ENCODE data around the gene USP10.

USP10 gene

DNA sequence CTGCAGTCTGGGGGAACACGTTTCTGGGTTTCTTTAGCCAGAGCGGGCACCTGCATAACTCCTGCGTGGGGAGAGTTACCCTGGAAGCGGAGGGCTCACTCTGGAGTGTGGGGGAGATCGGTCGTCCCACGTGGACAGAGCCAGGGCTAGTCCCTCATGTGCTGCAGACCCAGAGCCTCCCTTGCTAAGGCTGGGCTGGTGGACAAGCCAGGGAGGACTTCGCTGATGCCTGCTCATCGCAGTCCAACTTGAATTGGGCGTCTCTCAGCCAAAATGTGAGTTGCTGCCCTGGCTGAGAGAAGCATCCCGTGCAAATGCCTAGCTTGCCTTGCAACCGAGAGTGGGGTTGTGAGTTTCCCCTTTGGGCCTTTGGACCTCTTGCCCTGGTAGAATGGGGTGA lies 121.0 kb downstream of the USP10 start:
- no peaks in the 10 kb centered on the region for H3K9me3 ChIP-seq (ENCODE audit: severe bottlenecking)
- DNase-seq (ENCODE audit: low spot score) (no peak), ATAC-seq (ENCODE audit: low read depth) (no peak)
- H3K36me3 ChIP-seq (ENCODE audit: low read depth) = no peaks in the 10 kb centered on the region
- H3K4me3 ChIP-seq (ENCODE audit: severe bottlenecking) = no peak overlapping the region
- H3K27ac ChIP-seq (ENCODE audit: poor library complexity, severe bottlenecking) = no peak overlapping the region
- peaks cover 4% of the 10 kb centered on the region for H3K4me1 ChIP-seq (ENCODE audit: insufficient read depth, poor library complexity, severe bottlenecking)
- H3K27me3 ChIP-seq (ENCODE audit: insufficient read depth, poor library complexity, severe bottlenecking) = peaks cover 6% of the 10 kb centered on the region
- TF ChIP-seq, protein P1, sequence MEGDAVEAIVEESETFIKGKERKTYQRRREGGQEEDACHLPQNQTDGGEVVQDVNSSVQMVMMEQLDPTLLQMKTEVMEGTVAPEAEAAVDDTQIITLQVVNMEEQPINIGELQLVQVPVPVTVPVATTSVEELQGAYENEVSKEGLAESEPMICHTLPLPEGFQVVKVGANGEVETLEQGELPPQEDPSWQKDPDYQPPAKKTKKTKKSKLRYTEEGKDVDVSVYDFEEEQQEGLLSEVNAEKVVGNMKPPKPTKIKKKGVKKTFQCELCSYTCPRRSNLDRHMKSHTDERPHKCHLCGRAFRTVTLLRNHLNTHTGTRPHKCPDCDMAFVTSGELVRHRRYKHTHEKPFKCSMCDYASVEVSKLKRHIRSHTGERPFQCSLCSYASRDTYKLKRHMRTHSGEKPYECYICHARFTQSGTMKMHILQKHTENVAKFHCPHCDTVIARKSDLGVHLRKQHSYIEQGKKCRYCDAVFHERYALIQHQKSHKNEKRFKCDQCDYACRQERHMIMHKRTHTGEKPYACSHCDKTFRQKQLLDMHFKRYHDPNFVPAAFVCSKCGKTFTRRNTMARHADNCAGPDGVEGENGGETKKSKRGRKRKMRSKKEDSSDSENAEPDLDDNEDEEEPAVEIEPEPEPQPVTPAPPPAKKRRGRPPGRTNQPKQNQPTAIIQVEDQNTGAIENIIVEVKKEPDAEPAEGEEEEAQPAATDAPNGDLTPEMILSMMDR (IDR thresholded peaks at IDR 0.05; ENCODE audit: poor library complexity, severe bottlenecking) = no peak

DNA sequence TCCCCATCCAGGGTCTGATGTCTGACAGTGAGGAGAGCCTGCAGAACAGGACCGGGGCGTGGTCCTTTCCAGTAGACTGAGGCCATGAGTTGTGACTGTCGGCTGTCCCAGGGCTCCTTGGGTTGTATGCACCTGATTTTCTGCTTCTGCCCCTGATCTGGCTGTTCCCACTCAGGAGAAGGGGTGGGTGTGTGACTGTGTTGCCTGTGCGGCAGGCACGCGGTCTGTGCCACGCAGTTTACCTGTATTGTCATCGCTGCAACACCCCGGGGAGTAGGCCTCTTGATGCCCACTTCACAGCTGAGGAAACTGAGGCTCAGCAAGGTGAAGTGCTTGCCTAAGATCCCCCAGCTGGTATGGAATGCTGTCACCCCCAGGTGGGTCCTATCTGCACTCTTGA lies 121.4 kb downstream of the USP10 start:
- ATAC-seq (ENCODE audit: low read depth) = no peak
- H3K27ac ChIP-seq (ENCODE audit: poor library complexity, severe bottlenecking) = no peak overlapping the region

DNA sequence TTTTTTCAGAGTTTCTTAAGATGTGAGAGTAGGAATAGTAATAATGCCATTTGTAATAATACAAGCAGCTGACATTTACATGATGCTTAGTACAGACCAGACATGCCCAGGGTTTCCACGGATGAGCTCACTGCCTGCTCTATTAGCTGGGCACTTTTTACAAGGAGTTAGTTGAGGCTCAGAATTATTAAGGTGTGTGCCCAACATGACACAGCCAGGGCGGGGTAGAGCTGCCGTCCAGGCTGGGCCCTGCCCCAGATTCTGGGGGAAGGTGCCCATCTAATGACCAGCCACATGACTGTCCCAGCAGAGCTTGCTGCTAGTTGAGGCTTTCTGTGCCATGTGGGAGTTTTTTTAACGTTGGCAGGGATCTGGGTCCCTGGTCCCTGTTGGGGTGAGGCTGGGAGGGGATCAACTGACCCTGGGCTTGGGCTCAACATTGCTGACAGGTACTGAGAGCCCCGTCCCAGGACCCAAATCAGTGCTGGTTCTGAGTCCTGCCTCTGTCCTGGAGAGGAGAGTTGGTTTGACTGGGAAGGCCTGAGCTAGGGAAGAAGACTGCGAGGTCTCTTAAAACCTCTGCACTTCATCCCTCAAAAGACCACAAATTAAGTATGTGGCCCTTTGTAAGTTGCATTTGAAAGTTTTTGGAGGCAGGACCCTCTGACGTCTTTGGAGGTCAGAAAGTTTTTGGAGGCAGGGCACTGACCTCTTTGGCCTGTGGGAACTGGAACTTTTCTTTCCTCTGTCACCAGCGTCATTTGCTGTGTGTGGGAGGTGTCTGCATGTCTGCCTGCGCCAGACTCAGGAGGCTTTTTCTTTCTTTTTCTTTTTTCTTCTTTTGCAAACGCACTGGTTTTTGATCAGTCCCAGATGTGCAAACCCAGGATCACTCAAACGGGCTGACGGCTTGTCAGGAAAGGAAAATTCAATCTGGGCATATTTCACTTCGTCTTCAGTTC lies 122.2 kb downstream of the USP10 start:
- peaks cover 4% of the 10 kb centered on the region for H3K4me1 ChIP-seq (ENCODE audit: insufficient read depth, poor library complexity, severe bottlenecking)
- peaks cover 6% of the 10 kb centered on the region for H3K27me3 ChIP-seq (ENCODE audit: insufficient read depth, poor library complexity, severe bottlenecking)
- no peaks in the 10 kb centered on the region for H3K9me3 ChIP-seq (ENCODE audit: severe bottlenecking)
- no peak overlapping the region for H3K4me3 ChIP-seq (ENCODE audit: severe bottlenecking)
- H3K36me3 ChIP-seq (ENCODE audit: low read depth) = no peaks in the 10 kb centered on the region
- no peak for ATAC-seq (ENCODE audit: low read depth)
- no peak for DNase-seq (ENCODE audit: low spot score)
- TF ChIP-seq, protein P1 (IDR thresholded peaks at IDR 0.05; ENCODE audit: poor library complexity, severe bottlenecking) = no peak
- no peak overlapping the region for H3K27ac ChIP-seq (ENCODE audit: poor library complexity, severe bottlenecking)

More for the DNA sequence above, 121.4 kb downstream of the USP10 start:
- Histone ChIP-seq H3K9me3 (ENCODE audit: severe bottlenecking) (no peaks in the 10 kb centered on the region), H3K27me3 (ENCODE audit: insufficient read depth, poor library complexity, severe bottlenecking) (peaks cover 6% of the 10 kb centered on the region), H3K36me3 (ENCODE audit: low read depth) (no peaks in the 10 kb centered on the region), H3K4me1 (ENCODE audit: insufficient read depth, poor library complexity, severe bottlenecking) (peaks cover 4% of the 10 kb centered on the region), H3K4me3 (ENCODE audit: severe bottlenecking) (no peak overlapping the region)
- DNase-seq (ENCODE audit: low spot score) = no peak
- TF ChIP-seq, protein P1 (IDR thresholded peaks at IDR 0.05; ENCODE audit: poor library complexity, severe bottlenecking) = no peak

DNA sequence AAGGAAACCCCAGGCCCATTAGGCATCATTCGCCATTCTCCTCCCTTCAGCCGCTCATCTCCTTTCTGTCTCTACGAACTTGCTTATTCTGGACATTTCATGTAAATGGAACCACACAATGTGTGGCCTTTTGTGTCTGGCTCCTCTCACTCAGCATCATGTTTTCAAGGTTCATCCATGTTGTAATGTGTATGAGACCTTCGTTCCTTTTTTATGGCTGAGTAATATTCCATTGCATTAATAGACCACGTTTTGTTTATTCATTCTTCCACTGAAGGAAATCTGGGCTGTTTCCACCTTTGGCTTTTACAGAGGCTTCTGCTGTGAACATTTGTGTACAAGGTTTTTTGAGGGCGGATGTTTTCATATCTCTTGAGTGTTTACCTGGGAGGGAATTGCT lies 123.2 kb downstream of the USP10 start:
- TF ChIP-seq, protein P1 (IDR thresholded peaks at IDR 0.05; ENCODE audit: poor library complexity, severe bottlenecking) = no peak
- Histone ChIP-seq H3K4me1 (ENCODE audit: insufficient read depth, poor library complexity, severe bottlenecking) (peaks cover 4% of the 10 kb centered on the region), H3K27ac (ENCODE audit: poor library complexity, severe bottlenecking) (no peak overlapping the region), H3K4me3 (ENCODE audit: severe bottlenecking) (no peak overlapping the region), H3K9me3 (ENCODE audit: severe bottlenecking) (no peaks in the 10 kb centered on the region), H3K27me3 (ENCODE audit: insufficient read depth, poor library complexity, severe bottlenecking) (peaks cover 6% of the 10 kb centered on the region), H3K36me3 (ENCODE audit: low read depth) (no peaks in the 10 kb centered on the region)
- DNase-seq (ENCODE audit: low spot score) = no peak
- ATAC-seq (ENCODE audit: low read depth) = no peak

DNA sequence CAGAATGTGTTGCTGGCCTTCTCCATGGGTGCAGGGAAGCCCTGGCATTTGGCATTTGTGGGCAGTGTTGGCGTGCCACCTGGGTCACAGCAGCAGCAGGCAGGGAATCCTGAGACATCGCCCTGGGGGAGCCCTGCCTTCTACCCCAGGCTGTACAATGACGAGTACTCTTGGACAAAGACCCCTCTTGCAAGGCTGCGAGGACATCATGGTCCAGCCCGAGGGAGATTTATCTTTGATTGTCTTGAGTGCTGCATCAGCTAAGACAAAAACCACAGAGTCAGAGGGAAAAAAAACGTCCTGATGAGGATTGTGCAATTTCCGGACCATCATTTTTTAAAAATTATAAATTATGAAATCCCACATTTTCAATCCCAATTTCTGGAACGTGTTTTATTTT lies 123.7 kb downstream of the USP10 start:
- ATAC-seq (ENCODE audit: low read depth) (no peak), DNase-seq (ENCODE audit: low spot score) (no peak)
- Histone ChIP-seq H3K27me3 (ENCODE audit: insufficient read depth, poor library complexity, severe bottlenecking) (peaks cover 6% of the 10 kb centered on the region), H3K4me3 (ENCODE audit: severe bottlenecking) (no peak overlapping the region), H3K27ac (ENCODE audit: poor library complexity, severe bottlenecking) (no peak overlapping the region), H3K4me1 (ENCODE audit: insufficient read depth, poor library complexity, severe bottlenecking) (peaks cover 4% of the 10 kb centered on the region), H3K36me3 (ENCODE audit: low read depth) (no peaks in the 10 kb centered on the region), H3K9me3 (ENCODE audit: severe bottlenecking) (no peaks in the 10 kb centered on the region)
- TF ChIP-seq, protein P1 (IDR thresholded peaks at IDR 0.05; ENCODE audit: poor library complexity, severe bottlenecking) = no peak
